A673 (cell line): ENCODE measurements around the gene NKD2. TPM values are rescaled to one million over a fixed set of nuclear protein-coding genes. Genes with fewer than 3 reads are reported as not detected.

Experiments used
- BruUV-seq: library from RNA; stranded (reverse); fragments of 400-500 nt; replicated peaks from 2 replicates; lab custom pipeline; 2021; lab: Mats Ljungman, UMichigan
- CTCF ChIA-PET: fragments of 300-600 bp; sonication (Branson Sonifier 250); formaldehyde crosslinking; loops from one replicate; lab custom pipeline; 2022; ENCODE audit warnings: antibody characterized with exemption; lab: Charles Lee
- POLR2A ChIA-PET: fragments of 300-600 bp; sonication (Branson Sonifier 250); formaldehyde crosslinking; loops from one replicate; lab custom pipeline; 2022; ENCODE audit warnings: antibody characterized with exemption; ENCODE audit not compliant: low non-redundant PET; lab: Charles Lee
- DNase-seq: peaks from one replicate; pipeline ENCODE4 v3.0.0-alpha.2; 2015; ENCODE audit warnings: low spot score
- H3K27ac ChIP-seq: fragments of 200-600 bp; sonication (generic); 2 replicates; pipeline ENCODE4 v1.5.1; 2016; ENCODE audit warnings: mixed run types, low read depth, mild to moderate bottlenecking, mixed read lengths, antibody characterized with exemption, low read length; ENCODE audit not compliant: poor library complexity, severe bottlenecking
- H3K27me3 ChIP-seq: fragments of 200-600 bp; sonication (generic); replicated peaks from 2 replicates; pipeline ENCODE4 v1.6.1; 2017; ENCODE audit warnings: mixed run types, low read depth, mild to moderate bottlenecking, mixed read lengths, antibody characterized with exemption, low read length; ENCODE audit not compliant: insufficient read depth, poor library complexity
- H3K36me3 ChIP-seq: fragments of 200-600 bp; sonication (generic); 2 replicates; pipeline ENCODE4 v1.6.1; 2016; ENCODE audit warnings: mixed run types, mild to moderate bottlenecking, mixed read lengths, antibody characterized with exemption, low read length; ENCODE audit not compliant: insufficient read depth, poor library complexity, severe bottlenecking
- H3K4me1 ChIP-seq: fragments of 200-600 bp; sonication (generic); 2 replicates; pipeline ENCODE4 v1.6.1; 2017; ENCODE audit warnings: mixed run types, mild to moderate bottlenecking, mixed read lengths, antibody characterized with exemption, low read length; ENCODE audit not compliant: insufficient read depth, poor library complexity, severe bottlenecking
- H3K4me3 ChIP-seq: fragments of 200-600 bp; sonication (generic); 2 replicates; pipeline ENCODE4 v1.5.1; 2016; ENCODE audit warnings: low read depth, mixed run types, mild to moderate bottlenecking, mixed read lengths, low read length; ENCODE audit not compliant: poor library complexity, severe bottlenecking
- H3K9me3 ChIP-seq: fragments of 200-600 bp; sonication (generic); 2 replicates; pipeline ENCODE4 v1.6.1; 2016; ENCODE audit warnings: mixed run types, low read depth, mild to moderate bottlenecking, mixed read lengths, antibody characterized with exemption, low read length; ENCODE audit not compliant: poor library complexity, severe bottlenecking
- EZH2 ChIP-seq: fragments of 200-600 bp; sonication (generic); IDR thresholded peaks from 2 replicates; pipeline ENCODE4 v1.6.1; 2017; ENCODE audit warnings: borderline replicate concordance, low read depth, mild to moderate bottlenecking, mixed read lengths, antibody characterized with exemption, low read length; ENCODE audit not compliant: poor library complexity, severe bottlenecking
- intact Hi-C: fragments of 100-400 bp; cut with micrococcal nuclease; formaldehyde crosslinking; loops from one replicate; pipeline ENCODE4 v1.10.0; 2022; ENCODE audit not compliant: unreplicated experiment
- total RNA-seq: library from RNA; stranded (reverse); gene quantifications from 2 replicates; pipeline ENCODE4 v1.2.3, GENCODE V29; 2021
- TF ChIP-seq, protein P1 (sequence below): fragments of 300-800, 200-600 bp; sonication (generic); conservative IDR thresholded peaks from 2 replicates; pipeline ENCODE4 v1.5.1; 2017; ENCODE audit warnings: low read depth, mild to moderate bottlenecking, antibody characterized with exemption, low read length, moderate library complexity, mixed read lengths

The NKD2 gene
- total RNA-seq, 1 experiment from 2014 or later = 23.5 TPM

DNA sequence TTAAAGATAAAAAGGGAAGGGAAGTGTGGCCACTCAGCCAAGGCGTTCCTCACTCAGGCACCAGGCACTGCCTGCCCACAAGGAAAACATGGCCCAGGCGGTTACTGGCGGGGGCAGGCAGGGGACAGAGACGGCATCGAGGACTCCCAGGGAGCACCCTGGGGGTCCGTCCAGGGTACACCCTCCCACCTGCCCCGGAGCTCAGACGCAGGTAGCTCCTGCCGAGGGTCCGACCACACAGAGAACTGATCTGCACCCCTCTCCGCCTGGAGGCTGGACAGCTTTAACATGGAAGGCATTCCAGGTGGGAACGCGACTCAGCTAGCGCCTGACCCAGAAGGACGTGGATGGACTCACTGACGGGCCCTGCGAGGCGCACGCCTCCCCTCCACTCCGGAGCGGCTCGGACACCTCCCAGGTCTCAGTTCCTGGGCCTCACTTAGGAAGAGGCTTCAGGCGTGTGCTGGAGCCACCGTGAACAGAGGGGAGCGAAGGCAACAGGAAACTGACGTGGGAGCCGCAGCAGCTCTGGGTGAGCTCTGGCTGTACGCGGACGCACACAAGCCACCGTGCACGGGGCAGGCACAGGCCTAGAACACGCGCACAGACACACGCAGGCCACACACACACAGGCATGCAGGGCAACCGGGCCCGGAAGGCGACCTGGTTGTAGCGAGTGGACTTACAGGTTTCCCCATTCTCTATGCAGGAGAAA lies 47.5 kb downstream of the NKD2 start:
- H3K27ac ChIP-seq = no peak overlapping the region
- no TSS peak for BruUV-seq
- ChIA-PET CTCF (no interaction called here), POLR2A (no interaction called here)
- no peak for TF ChIP-seq EZH2
- TF ChIP-seq, protein P1, sequence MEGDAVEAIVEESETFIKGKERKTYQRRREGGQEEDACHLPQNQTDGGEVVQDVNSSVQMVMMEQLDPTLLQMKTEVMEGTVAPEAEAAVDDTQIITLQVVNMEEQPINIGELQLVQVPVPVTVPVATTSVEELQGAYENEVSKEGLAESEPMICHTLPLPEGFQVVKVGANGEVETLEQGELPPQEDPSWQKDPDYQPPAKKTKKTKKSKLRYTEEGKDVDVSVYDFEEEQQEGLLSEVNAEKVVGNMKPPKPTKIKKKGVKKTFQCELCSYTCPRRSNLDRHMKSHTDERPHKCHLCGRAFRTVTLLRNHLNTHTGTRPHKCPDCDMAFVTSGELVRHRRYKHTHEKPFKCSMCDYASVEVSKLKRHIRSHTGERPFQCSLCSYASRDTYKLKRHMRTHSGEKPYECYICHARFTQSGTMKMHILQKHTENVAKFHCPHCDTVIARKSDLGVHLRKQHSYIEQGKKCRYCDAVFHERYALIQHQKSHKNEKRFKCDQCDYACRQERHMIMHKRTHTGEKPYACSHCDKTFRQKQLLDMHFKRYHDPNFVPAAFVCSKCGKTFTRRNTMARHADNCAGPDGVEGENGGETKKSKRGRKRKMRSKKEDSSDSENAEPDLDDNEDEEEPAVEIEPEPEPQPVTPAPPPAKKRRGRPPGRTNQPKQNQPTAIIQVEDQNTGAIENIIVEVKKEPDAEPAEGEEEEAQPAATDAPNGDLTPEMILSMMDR = no peak
- H3K4me3 ChIP-seq = no peak overlapping the region
- H3K27me3 ChIP-seq = no peaks in the 10 kb centered on the region
- no peaks in the 10 kb centered on the region for H3K4me1 ChIP-seq
- H3K9me3 ChIP-seq = no peaks in the 10 kb centered on the region
- DNase-seq = no peak
- H3K36me3 ChIP-seq = no peaks in the 10 kb centered on the region
- intact Hi-C loops = no loop called here

DNA sequence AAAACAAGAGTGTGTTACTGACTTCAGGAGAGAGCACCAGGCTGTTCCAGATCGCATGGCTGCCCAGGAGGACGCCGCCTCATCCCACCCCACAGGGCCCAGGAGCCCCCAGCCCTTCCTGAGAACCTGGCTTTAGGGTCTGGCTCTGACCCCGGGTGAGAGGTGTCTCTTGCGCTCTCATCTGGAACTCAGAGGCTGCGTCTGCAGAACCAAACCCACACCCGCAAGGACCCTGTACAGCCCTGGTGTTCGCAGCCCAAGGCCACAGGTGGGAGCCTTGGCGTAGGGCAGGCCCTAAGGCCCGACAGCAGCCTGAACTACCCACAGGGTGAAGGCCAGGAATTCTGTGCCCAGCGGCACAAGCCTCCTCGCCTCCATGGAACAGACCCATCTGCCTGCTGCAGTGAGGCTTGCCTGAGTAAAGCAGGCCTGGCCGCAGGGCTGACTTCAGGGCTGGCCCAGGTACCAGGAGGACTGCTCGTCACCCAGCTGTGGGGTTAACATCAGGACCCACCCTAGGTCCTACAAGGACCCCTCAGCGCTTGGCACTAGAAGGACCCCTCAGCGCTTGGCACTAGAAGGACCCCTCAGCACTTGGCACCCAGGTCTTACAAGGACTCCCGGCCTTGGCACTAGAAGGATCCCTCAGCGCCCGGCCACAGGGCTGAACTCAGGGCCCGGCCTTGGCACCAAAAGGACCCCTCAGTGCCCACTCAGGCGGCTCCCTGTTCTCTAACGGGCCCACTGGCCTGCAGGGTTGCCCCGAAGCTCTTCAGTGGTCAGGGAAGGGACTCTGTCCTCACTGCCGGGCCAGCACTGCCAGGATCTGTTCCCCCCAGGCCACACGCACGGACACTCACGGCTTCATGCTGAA lies 48.2 kb downstream of the NKD2 start:
- POLR2A ChIA-PET = no interaction called here

DNA sequence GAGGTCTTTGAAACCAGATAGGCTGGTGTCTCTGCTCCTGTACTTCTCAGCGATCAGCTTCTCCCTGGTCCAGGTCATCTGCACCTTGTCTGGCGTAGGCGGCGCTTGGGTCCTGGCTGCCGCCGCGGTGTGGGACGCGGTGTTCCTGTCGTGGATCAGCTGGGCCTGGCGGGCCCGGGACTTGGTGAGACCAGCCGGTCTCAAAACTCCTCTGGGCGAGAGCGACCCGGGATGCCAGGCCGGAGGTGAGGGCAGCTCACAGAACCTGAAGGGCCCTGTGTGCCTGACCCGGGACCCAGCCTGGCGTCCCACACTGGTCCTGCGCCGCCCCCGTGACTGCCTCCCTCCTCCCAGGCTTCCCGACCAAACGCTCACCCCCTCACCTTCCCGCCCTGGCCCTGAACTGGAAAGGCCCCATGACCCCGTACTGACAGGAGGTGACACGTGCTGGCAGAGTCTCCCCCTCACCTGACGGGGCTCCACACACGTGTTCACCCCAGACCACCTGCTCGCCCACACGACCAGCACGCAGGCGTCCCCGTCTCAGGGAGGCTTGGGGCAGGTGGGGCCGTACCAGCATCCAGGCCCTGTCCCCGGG lies 49.0 kb downstream of the NKD2 start:
- no peak for TF ChIP-seq EZH2
- TF ChIP-seq, protein P1 = no peak
- no peaks in the 10 kb centered on the region for H3K27me3 ChIP-seq
- intact Hi-C loops = no loop called here
- BruUV-seq = no TSS peak
- DNase-seq = no peak
- H3K4me3 ChIP-seq = no peak overlapping the region
- H3K4me1 ChIP-seq = no peaks in the 10 kb centered on the region
- H3K27ac ChIP-seq = no peak overlapping the region
- ChIA-PET POLR2A (no interaction called here), CTCF (no interaction called here)
- no peaks in the 10 kb centered on the region for H3K9me3 ChIP-seq
- no peaks in the 10 kb centered on the region for H3K36me3 ChIP-seq

More for the DNA sequence above, 48.2 kb downstream of the NKD2 start:
- H3K36me3 ChIP-seq = no peaks in the 10 kb centered on the region
- BruUV-seq = no TSS peak
- intact Hi-C loops = no loop called here
- no peaks in the 10 kb centered on the region for H3K27me3 ChIP-seq
- H3K4me1 ChIP-seq = no peaks in the 10 kb centered on the region
- CTCF ChIA-PET = no interaction called here
- no peak for TF ChIP-seq EZH2
- H3K27ac ChIP-seq = no peak overlapping the region
- no peak for DNase-seq
- H3K4me3 ChIP-seq = no peak overlapping the region
- no peaks in the 10 kb centered on the region for H3K9me3 ChIP-seq
